Endothelial cell of umbilical vein (primary cell): ENCODE measurements around the gene IQSEC3. TPM values are rescaled to one million over a fixed set of nuclear protein-coding genes. Genes with fewer than 3 reads are reported as not detected.
"Not testable (repeated sequence)": the region's sequence is repeated elsewhere in the genome, so short reads cannot be mapped to it uniquely, and the experiment has no call there.

Experiments used
- BruUV-seq: library from RNA; stranded (reverse); fragments of 400-500 nt; replicated peaks from 2 replicates; lab custom pipeline; 2021; lab: Mats Ljungman, UMichigan
- CTCF ChIA-PET: fragments of 300-600, 350-600 bp; sonication (Branson Sonifier 250); formaldehyde crosslinking; loops from one replicate; lab custom pipeline; 2021; ENCODE audit warnings: antibody characterized with exemption, inconsistent platforms; lab: Charles Lee
- POLR2A ChIA-PET: fragments of 300-600, 350-600 bp; sonication (Branson Sonifier 250); formaldehyde crosslinking; loops from one replicate; lab custom pipeline; 2021; ENCODE audit warnings: antibody characterized with exemption, inconsistent platforms; lab: Charles Lee
- DNase-seq: peaks from one replicate; pipeline ENCODE4 v3.0.0-alpha.2; 2011; ENCODE audit warnings: low read depth, low spot score
- FAIRE-seq: peaks from 2 replicates; lab custom pipeline; 2011; peaks lifted over from hg19 to GRCh38; lab: Jason Lieb, UNC
- H2AFZ ChIP-seq: 2 replicates; pipeline ENCODE4 v1.6.0; 2012; ENCODE audit warnings: low read depth, low read length, control low read depth, inconsistent platforms
- H3K27ac ChIP-seq: 2 replicates; pipeline ENCODE4 v1.5.1; 2011; ENCODE audit warnings: low read depth, mild to moderate bottlenecking, control low read depth, low read length, moderate library complexity; ENCODE audit not compliant: insufficient read depth
- H3K27me3 ChIP-seq, 2 experiments: 2 replicates each; pipeline versions ENCODE4 v1.6.0 to v1.6.1; 2011; ENCODE audit warnings: low read length in 2 of 2, mixed read lengths in 1 of 2; ENCODE audit not compliant: control insufficient read depth in 2 of 2, insufficient read depth in 2 of 2
- H3K36me3 ChIP-seq, 2 experiments: 2 replicates in 1 of 2; 3 replicates in 1 of 2; pipeline ENCODE4 v1.5.1; 2011; ENCODE audit warnings: low read length in 2 of 2, mild to moderate bottlenecking in 1 of 2, moderate library complexity in 1 of 2; ENCODE audit not compliant: control insufficient read depth in 2 of 2, insufficient read depth in 2 of 2; ENCODE audit errors: extremely low read depth in 1 of 2
- H3K4me1 ChIP-seq: 3 replicates; pipeline ENCODE4 v1.5.1; 2011; ENCODE audit warnings: mild to moderate bottlenecking, low read length; ENCODE audit not compliant: control insufficient read depth, insufficient read depth; ENCODE audit errors: extremely low read depth
- H3K4me2 ChIP-seq: 2 replicates; pipeline ENCODE4 v1.6.1; 2011; ENCODE audit warnings: low read length, control low read depth, mixed read lengths; ENCODE audit not compliant: insufficient read depth
- H3K4me3 ChIP-seq, 3 experiments: fragments of 200-600 bp in 1 of 3; sonication (generic), shearing (Covaris generic) in 1 of 3; replicated peaks in 1 of 3; 2 replicates each; pipeline ENCODE4 v1.5.1; 2011 to 2016; ENCODE audit warnings: control low read depth in 3 of 3, low read length in 3 of 3, mild to moderate bottlenecking in 2 of 3, inconsistent platforms in 1 of 3, low read depth in 1 of 3, moderate library complexity in 1 of 3; ENCODE audit not compliant: insufficient read depth in 1 of 3
- H3K79me2 ChIP-seq: 2 replicates; pipeline ENCODE4 v1.6.0; 2012; ENCODE audit warnings: low read length, inconsistent platforms; ENCODE audit not compliant: control insufficient read depth, insufficient read depth
- H3K9ac ChIP-seq: replicated peaks from 2 replicates; pipeline ENCODE3; 2011; ENCODE audit warnings: low read length, control low read depth; ENCODE audit not compliant: insufficient read depth; ENCODE audit errors: extremely low read depth
- H3K9me1 ChIP-seq: replicated peaks from 3 replicates; pipeline ENCODE4 v1.6.0; 2011; ENCODE audit warnings: mild to moderate bottlenecking, low read length; ENCODE audit not compliant: control insufficient read depth, insufficient read depth; ENCODE audit errors: extremely low read depth
- H3K9me3 ChIP-seq: replicated peaks from 2 replicates; pipeline ENCODE4 v1.5.1; 2012; ENCODE audit warnings: low read length, inconsistent platforms; ENCODE audit not compliant: control insufficient read depth, insufficient read depth
- H4K20me1 ChIP-seq: replicated peaks from 2 replicates; pipeline ENCODE3; 2011; ENCODE audit warnings: mild to moderate bottlenecking, low read length; ENCODE audit not compliant: control insufficient read depth, insufficient read depth; ENCODE audit errors: extremely low read depth
- dilution Hi-C: fragments of 300-500 bp; cut with MboI; formaldehyde crosslinking; loops from one replicate; pipeline ENCODE4 v1.15.0; 2019; ENCODE audit warnings: low sequenced_read_pairs; ENCODE audit not compliant: extremely low pct_ligation_motif_present
- intact Hi-C: fragments of 100-400 bp; cut with micrococcal nuclease; formaldehyde crosslinking; loops from one replicate; pipeline ENCODE4 v1.10.0; 2022
- polyA plus RNA-seq, 4 experiments: library from polyadenylated mRNA; depleted of rRNA in 3 of 4; stranded (reverse) in 3 of 4; unstranded in 1 of 4; fragments of >200 nt; gene quantifications; 2 replicates each; pipeline versions ENCODE4 v1.2.1 to v1.2.3, GENCODE V29; 2011 to 2012; ENCODE audit warnings: missing spikeins in 1 of 4
- total RNA-seq: library from RNA; stranded (reverse); gene quantifications from 2 replicates; pipeline ENCODE4 v1.2.3, GENCODE V29; 2021

IQSEC3 gene
- total and polyA plus RNA-seq, 2 donors (not counting 3 experiments of a cell fraction or from before 2014, with no cell fraction given): not detected

DNA sequence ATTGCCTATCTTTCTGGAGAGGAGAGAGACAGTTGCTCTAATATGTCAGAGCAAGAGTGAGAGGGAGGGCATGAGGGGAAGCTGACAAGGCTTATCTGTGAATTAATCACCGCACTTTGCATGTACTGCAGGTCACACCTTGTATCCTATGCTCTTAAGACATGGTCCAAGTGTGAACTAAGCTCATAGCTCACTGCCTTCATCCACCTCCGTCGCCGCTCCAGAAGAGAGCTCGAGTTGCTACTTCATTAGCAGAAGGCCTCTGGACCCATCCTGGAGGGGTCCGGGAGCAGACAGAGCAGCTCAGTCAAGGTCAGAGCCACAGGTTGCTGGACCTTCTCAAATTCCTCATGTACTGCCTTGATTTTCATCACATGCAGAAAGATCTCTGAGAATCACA lies 14.6 kb upstream of the IQSEC3 start:
- H3K4me2 ChIP-seq, H3K79me2 ChIP-seq, DNase-seq, H2AFZ ChIP-seq, H3K4me3 ChIP-seq, BruUV-seq, POLR2A ChIA-PET, FAIRE-seq, H3K9me3 ChIP-seq, H3K36me3 ChIP-seq, H3K9ac ChIP-seq, CTCF ChIA-PET, H3K27me3 ChIP-seq, H3K9me1 ChIP-seq, H3K27ac ChIP-seq, intact Hi-C loops, H3K4me1 ChIP-seq, dilution Hi-C loops, H4K20me1 ChIP-seq: not testable (repeated sequence)

DNA sequence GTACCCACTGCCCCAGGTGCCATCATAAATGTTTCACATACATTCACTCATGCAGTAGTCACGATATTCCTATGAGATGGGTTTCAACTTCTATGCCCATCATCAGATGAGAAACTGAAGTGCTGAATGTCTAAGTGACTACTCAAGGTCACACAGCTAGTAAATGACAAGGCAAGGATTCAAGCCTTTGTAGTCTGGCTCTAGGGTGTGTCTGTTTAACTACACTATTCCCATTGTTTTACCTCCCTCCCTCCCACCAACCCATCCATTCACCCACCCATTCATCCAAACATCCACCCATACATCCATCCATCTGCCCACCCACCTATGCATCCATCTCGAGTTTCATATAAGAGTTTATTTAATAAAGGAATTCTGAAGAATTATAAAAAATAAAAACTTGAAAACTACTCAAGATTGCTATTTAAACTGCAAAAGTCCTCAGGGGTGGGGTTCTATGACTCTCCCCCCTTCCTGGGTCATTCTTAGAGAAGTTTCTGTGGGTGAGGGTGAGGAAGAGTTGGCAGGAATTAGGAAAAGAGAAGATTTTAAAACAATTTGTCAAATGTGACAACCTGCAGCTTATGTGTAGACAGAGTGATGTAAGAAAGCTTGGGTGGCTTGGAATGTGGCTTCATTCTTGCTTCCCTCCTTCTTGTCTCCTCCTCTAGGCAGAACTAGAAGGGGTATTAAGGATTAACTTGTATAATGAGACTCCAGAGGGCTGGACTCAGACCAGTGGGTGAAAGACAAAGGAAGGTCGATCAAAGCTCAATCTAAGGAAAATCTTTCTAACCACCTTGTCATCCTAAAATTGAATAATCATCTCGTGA lies 13.4 kb upstream of the IQSEC3 start:
- BruUV-seq, CTCF ChIA-PET, H4K20me1 ChIP-seq, H3K9ac ChIP-seq, H3K27me3 ChIP-seq, H3K4me2 ChIP-seq, H3K4me1 ChIP-seq, H3K9me3 ChIP-seq, H2AFZ ChIP-seq, H3K27ac ChIP-seq, H3K4me3 ChIP-seq, H3K9me1 ChIP-seq, FAIRE-seq, DNase-seq, H3K79me2 ChIP-seq, H3K36me3 ChIP-seq, dilution Hi-C loops, POLR2A ChIA-PET, intact Hi-C loops: not testable (repeated sequence)
